ENCODE measurements around the gene PABPC1L.

Gene PABPC1L

GRCh38 chr20:44901974-44902373, 7.9 kb upstream of the PABPC1L start:
- DNase-seq = peak; percentile 47 to 57 (median 55)

- no peak for DNase-seq
Observed at GRCh38 chr20:44904377-44904776, 5.5 kb upstream of the PABPC1L start.

GRCh38 chr20:44908987-44909871, 631 bp upstream of the PABPC1L start:
- DNase-seq = no peak

GRCh38 chr20:44910690-44911262, 916 bp downstream of the PABPC1L start:
- DNase-seq = no peak

- peak; percentile 63 to 68 (median 66) for DNase-seq
Observed at GRCh38 chr20:44911264-44911921, 1.5 kb downstream of the PABPC1L start.

GRCh38 chr20:44912189-44912588, 2.3 kb downstream of the PABPC1L start:
- no peak for DNase-seq

- no peak for DNase-seq
Observed at GRCh38 chr20:44914924-44915323, 5.1 kb downstream of the PABPC1L start.

- no peak for DNase-seq
Observed at GRCh38 chr20:44916586-44916985, 6.7 kb downstream of the PABPC1L start.

GRCh38 chr20:44917399-44917798, 7.5 kb downstream of the PABPC1L start:
- DNase-seq = no peak

GRCh38 chr20:44918342-44918741, 8.5 kb downstream of the PABPC1L start:
- DNase-seq = no peak

- no peak for DNase-seq
Observed at GRCh38 chr20:44918761-44919160, 8.9 kb downstream of the PABPC1L start.

- DNase-seq = no peak
Observed at GRCh38 chr20:44921447-44921846, 11.6 kb downstream of the PABPC1L start.

GRCh38 chr20:44924541-44924940, 14.7 kb downstream of the PABPC1L start:
- DNase-seq = no peak

- no peak for DNase-seq
Observed at GRCh38 chr20:44928595-44928994, 18.7 kb downstream of the PABPC1L start.

GRCh38 chr20:44930517-44931168, 20.8 kb downstream of the PABPC1L start:
- DNase-seq = no peak

- DNase-seq = no peak
Observed at GRCh38 chr20:44931911-44932310, 22.1 kb downstream of the PABPC1L start.

- no peak for DNase-seq
Observed at GRCh38 chr20:44932916-44933315, 23.1 kb downstream of the PABPC1L start.

GRCh38 chr20:44936510-44936909, 26.6 kb downstream of the PABPC1L start:
- DNase-seq = no peak

GRCh38 chr20:44938637-44939036, 28.8 kb downstream of the PABPC1L start:
- DNase-seq = no peak

- DNase-seq = no peak
Observed at GRCh38 chr20:44941120-44941691, 31.3 kb downstream of the PABPC1L start.

- DNase-seq = no peak
Observed at GRCh38 chr20:44942264-44942973, 32.6 kb downstream of the PABPC1L start.

GRCh38 chr20:44943828-44944227, 34.0 kb downstream of the PABPC1L start:
- DNase-seq = no peak

Measured in suppressor macrophage treated with lipopolysaccharide for 1 hour (primary cell).